A673 (cell line): ENCODE data around the gene ENTPD5. TPM values are rescaled to one million over a fixed set of nuclear protein-coding genes. Genes with fewer than 3 reads are reported as not detected.

Source experiments
- BruUV-seq: library from RNA; stranded (reverse); fragments of 400-500 nt; replicated peaks from 2 replicates; lab custom pipeline; 2021; lab: Mats Ljungman, UMichigan
- CTCF ChIA-PET: fragments of 300-600 bp; sonication (Branson Sonifier 250); formaldehyde crosslinking; loops from one replicate; lab custom pipeline; 2022; ENCODE audit warnings: antibody characterized with exemption; lab: Charles Lee
- POLR2A ChIA-PET: fragments of 300-600 bp; sonication (Branson Sonifier 250); formaldehyde crosslinking; loops from one replicate; lab custom pipeline; 2022; ENCODE audit warnings: antibody characterized with exemption; ENCODE audit not compliant: low non-redundant PET; lab: Charles Lee
- DNase-seq: peaks from one replicate; pipeline ENCODE4 v3.0.0-alpha.2; 2015; ENCODE audit warnings: low spot score
- H3K27ac ChIP-seq: fragments of 200-600 bp; sonication (generic); 2 replicates; pipeline ENCODE4 v1.5.1; 2016; ENCODE audit warnings: mixed run types, low read depth, mild to moderate bottlenecking, mixed read lengths, antibody characterized with exemption, low read length; ENCODE audit not compliant: poor library complexity, severe bottlenecking
- H3K27me3 ChIP-seq: fragments of 200-600 bp; sonication (generic); replicated peaks from 2 replicates; pipeline ENCODE4 v1.6.1; 2017; ENCODE audit warnings: mixed run types, low read depth, mild to moderate bottlenecking, mixed read lengths, antibody characterized with exemption, low read length; ENCODE audit not compliant: insufficient read depth, poor library complexity
- H3K36me3 ChIP-seq: fragments of 200-600 bp; sonication (generic); 2 replicates; pipeline ENCODE4 v1.6.1; 2016; ENCODE audit warnings: mixed run types, mild to moderate bottlenecking, mixed read lengths, antibody characterized with exemption, low read length; ENCODE audit not compliant: insufficient read depth, poor library complexity, severe bottlenecking
- H3K4me1 ChIP-seq: fragments of 200-600 bp; sonication (generic); 2 replicates; pipeline ENCODE4 v1.6.1; 2017; ENCODE audit warnings: mixed run types, mild to moderate bottlenecking, mixed read lengths, antibody characterized with exemption, low read length; ENCODE audit not compliant: insufficient read depth, poor library complexity, severe bottlenecking
- H3K4me3 ChIP-seq: fragments of 200-600 bp; sonication (generic); 2 replicates; pipeline ENCODE4 v1.5.1; 2016; ENCODE audit warnings: low read depth, mixed run types, mild to moderate bottlenecking, mixed read lengths, low read length; ENCODE audit not compliant: poor library complexity, severe bottlenecking
- H3K9me3 ChIP-seq: fragments of 200-600 bp; sonication (generic); 2 replicates; pipeline ENCODE4 v1.6.1; 2016; ENCODE audit warnings: mixed run types, low read depth, mild to moderate bottlenecking, mixed read lengths, antibody characterized with exemption, low read length; ENCODE audit not compliant: poor library complexity, severe bottlenecking
- EZH2 ChIP-seq: fragments of 200-600 bp; sonication (generic); IDR thresholded peaks from 2 replicates; pipeline ENCODE4 v1.6.1; 2017; ENCODE audit warnings: borderline replicate concordance, low read depth, mild to moderate bottlenecking, mixed read lengths, antibody characterized with exemption, low read length; ENCODE audit not compliant: poor library complexity, severe bottlenecking
- intact Hi-C: fragments of 100-400 bp; cut with micrococcal nuclease; formaldehyde crosslinking; loops from one replicate; pipeline ENCODE4 v1.10.0; 2022; ENCODE audit not compliant: unreplicated experiment
- total RNA-seq: library from RNA; stranded (reverse); gene quantifications from 2 replicates; pipeline ENCODE4 v1.2.3, GENCODE V29; 2021
- TF ChIP-seq, protein P1 (sequence below): fragments of 300-800, 200-600 bp; sonication (generic); conservative IDR thresholded peaks from 2 replicates; pipeline ENCODE4 v1.5.1; 2017; ENCODE audit warnings: low read depth, mild to moderate bottlenecking, antibody characterized with exemption, low read length, moderate library complexity, mixed read lengths

The ENTPD5 gene
- total RNA-seq, 1 experiment from 2014 or later, result 14.6 TPM

DNA sequence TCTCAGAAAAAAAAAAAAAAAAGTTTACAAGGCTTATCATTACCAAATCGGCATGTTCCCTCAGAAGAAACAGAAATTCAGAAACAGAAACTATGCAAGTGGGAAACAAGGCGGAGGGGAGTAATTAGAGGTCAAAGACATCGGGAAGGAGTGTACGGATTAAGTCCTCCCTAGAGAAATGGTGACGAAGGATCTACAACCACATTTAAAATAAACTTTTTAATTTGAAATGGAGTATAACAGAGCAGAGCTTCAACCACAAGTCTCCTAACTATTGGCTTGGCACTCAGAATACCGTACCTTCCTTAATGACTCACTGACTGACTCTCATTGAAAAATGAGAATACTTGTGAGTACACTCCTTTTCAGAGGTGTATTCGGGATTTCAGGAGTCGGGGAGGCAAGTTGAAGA, 908 bp downstream of the ENTPD5 start:
- ChIA-PET CTCF (interaction anchor here (0.7 kb wide), 1 partner anchor 447 kb away, joined by 3 read pairs; no protein-coding TSS in a partner anchor), POLR2A (no interaction called here)
- DNase-seq, result no peak
- intact Hi-C loops, result loop anchor here (2.0 kb wide), 1 partner anchor 289 kb away; no protein-coding TSS in a partner anchor
- Histone ChIP-seq H3K27ac (peak overlapping the region; percentile 95), H3K36me3 (no peaks in the 10 kb centered on the region), H3K9me3 (no peaks in the 10 kb centered on the region), H3K4me3 (peak overlapping the region; percentile 99), H3K27me3 (no peaks in the 10 kb centered on the region), H3K4me1 (no peaks in the 10 kb centered on the region)
- TSS peak; percentile 39 for BruUV-seq
- TF ChIP-seq EZH2, result no peak
- TF ChIP-seq, protein P1, sequence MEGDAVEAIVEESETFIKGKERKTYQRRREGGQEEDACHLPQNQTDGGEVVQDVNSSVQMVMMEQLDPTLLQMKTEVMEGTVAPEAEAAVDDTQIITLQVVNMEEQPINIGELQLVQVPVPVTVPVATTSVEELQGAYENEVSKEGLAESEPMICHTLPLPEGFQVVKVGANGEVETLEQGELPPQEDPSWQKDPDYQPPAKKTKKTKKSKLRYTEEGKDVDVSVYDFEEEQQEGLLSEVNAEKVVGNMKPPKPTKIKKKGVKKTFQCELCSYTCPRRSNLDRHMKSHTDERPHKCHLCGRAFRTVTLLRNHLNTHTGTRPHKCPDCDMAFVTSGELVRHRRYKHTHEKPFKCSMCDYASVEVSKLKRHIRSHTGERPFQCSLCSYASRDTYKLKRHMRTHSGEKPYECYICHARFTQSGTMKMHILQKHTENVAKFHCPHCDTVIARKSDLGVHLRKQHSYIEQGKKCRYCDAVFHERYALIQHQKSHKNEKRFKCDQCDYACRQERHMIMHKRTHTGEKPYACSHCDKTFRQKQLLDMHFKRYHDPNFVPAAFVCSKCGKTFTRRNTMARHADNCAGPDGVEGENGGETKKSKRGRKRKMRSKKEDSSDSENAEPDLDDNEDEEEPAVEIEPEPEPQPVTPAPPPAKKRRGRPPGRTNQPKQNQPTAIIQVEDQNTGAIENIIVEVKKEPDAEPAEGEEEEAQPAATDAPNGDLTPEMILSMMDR, result no peak

GRCh38 chr14:74015963-74016362, 3.1 kb downstream of the ENTPD5 start:
- H3K9me3 ChIP-seq, result no peaks in the 10 kb centered on the region
- no peak overlapping the region for H3K27ac ChIP-seq
- no peaks in the 10 kb centered on the region for H3K4me1 ChIP-seq
- no peaks in the 10 kb centered on the region for H3K27me3 ChIP-seq
- POLR2A ChIA-PET, result no interaction called here
- BruUV-seq, result no TSS peak
- intact Hi-C loops, result no loop called here
- no peak overlapping the region for H3K4me3 ChIP-seq
- no peak for TF ChIP-seq EZH2
- TF ChIP-seq, protein P1, result no peak
- CTCF ChIA-PET, result no interaction called here
- no peak for DNase-seq
- H3K36me3 ChIP-seq, result no peaks in the 10 kb centered on the region

- ChIA-PET CTCF (no interaction called here), POLR2A (no interaction called here)
- no peak for TF ChIP-seq EZH2
- TF ChIP-seq, protein P1, result no peak
- Histone ChIP-seq H3K36me3 (no peaks in the 10 kb centered on the region), H3K4me1 (no peaks in the 10 kb centered on the region), H3K9me3 (no peaks in the 10 kb centered on the region), H3K27me3 (no peaks in the 10 kb centered on the region), H3K27ac (no peak overlapping the region), H3K4me3 (no peak overlapping the region)
- intact Hi-C loops, result no loop called here
- DNase-seq, result no peak
- no TSS peak for BruUV-seq
Observed at GRCh38 chr14:74015176-74015575, 3.9 kb downstream of the ENTPD5 start.
